Endometrial microvascular endothelial cells (primary cell): Measurements from ENCODE around the gene FNIP2. TPM values are rescaled to one million over a fixed set of nuclear protein-coding genes. Genes with fewer than 3 reads are reported as not detected.
"Not testable (repeated sequence)": the region's sequence is repeated elsewhere in the genome, so short reads cannot be mapped to it uniquely, and the experiment has no call there.

Experiments used
- in situ Hi-C: cut with HindIII; loops from 2 replicates; pipeline ENCODE4 v1.10.0; 2017; ENCODE audit warnings: low sequenced_read_pairs, low pct_unique_long_range_greater_than_20kb; ENCODE audit errors: inconsistent ontology term
- total RNA-seq: library from RNA; depleted of rRNA; stranded (reverse); fragments of >200 nt; gene quantifications from one replicate; pipeline ENCODE4 v1.2.3, GENCODE V29; 2015; ENCODE audit errors: inconsistent ontology term

Gene FNIP2
- total RNA-seq, 1 donor from 2014 or later = 11.7 TPM

DNA sequence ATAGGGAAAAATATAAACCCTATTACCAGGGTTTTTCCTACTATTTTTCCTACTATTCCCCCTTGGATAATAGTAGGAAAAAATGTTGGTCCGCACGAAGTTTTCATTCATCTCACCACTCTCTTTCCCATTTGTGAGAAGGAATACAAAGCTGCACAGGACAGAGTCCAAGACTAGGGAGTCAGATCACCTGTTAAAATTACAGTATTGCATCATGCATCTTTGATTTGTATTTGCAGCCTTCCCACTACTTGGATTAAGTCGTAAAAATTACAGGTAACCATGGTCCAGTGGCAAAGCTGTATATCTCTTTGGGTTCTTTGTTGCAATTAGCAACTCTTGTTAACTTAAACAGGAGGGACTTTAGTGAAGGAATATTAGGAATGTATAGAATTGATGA lies 121.5 kb downstream of the FNIP2 start:
- in situ Hi-C loops = no loop called here

DNA sequence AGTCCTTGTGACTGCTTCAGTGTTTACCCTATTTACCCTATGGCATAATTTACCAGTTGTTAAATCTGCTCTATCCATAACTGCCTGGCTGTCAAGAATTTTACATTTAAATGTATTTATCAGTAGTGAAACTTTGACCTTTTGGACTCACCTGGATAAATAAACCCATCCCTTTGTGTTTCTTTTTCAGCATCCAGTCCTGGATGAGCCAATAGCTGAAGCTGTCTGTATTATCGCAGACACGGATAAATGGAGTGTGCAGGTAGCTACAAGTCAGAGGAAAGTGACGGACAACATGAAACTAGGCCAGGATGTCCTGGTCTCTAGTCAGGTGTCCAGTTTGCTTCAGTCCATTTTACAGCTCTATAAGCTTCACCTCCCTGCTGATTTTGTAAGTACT lies 122.4 kb downstream of the FNIP2 start:
- in situ Hi-C loops = no loop called here

DNA sequence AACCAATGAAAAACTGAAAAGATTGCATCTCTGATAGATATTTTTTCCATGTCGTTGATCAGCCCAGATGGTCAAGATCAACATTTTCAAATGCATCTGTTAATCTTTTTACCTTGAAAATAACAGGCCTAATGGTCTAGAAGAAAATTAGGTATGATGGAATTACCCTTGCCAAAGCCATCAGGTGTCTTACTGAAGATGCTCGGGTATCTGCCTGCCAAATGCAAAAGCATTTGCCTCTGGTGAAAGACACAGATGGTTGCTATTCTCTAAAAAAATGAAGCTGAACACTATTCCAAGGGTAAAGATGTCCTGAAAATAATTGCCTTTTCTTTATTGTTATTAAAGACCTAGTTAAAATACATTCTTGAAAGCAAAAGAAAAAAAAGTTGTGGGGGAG lies 126.0 kb downstream of the FNIP2 start:
- in situ Hi-C loops = no loop called here

DNA sequence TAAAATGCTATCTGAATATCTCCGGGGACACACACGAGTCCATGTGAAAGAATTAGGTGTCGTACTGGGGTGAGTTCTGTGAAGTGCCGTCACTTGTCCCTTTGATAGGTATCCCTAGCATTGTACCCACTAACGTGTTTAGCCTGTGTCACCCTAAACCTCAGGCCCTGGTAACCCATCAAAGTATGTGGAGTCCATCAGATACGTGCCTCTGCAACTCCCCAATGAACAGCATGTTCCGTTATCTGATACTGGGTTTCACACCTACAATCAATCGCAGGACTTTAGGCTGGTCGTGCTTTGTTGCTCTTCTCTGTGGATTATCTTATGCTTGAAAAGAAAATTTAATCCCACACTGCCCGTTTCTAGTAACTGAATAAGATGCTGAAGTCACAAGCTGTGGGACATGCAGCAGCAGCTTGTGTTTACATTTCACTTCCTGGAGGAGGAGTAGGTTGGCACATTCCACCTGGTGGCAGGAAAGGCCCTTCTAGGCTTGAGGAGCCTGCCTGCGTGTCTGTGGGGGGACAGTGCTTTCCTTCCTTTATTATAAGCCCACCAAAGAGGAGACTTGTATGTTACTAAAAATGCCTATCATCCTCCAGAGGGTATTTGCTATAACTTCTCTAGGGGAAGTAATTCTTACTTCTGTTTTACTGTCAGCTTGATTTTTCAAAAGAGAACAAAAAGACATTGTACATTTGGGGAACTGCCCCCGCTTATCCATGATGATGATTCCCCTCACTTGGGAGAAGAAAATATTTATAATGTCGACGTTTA lies 127.2 kb downstream of the FNIP2 start:
- in situ Hi-C loops = no loop called here

DNA sequence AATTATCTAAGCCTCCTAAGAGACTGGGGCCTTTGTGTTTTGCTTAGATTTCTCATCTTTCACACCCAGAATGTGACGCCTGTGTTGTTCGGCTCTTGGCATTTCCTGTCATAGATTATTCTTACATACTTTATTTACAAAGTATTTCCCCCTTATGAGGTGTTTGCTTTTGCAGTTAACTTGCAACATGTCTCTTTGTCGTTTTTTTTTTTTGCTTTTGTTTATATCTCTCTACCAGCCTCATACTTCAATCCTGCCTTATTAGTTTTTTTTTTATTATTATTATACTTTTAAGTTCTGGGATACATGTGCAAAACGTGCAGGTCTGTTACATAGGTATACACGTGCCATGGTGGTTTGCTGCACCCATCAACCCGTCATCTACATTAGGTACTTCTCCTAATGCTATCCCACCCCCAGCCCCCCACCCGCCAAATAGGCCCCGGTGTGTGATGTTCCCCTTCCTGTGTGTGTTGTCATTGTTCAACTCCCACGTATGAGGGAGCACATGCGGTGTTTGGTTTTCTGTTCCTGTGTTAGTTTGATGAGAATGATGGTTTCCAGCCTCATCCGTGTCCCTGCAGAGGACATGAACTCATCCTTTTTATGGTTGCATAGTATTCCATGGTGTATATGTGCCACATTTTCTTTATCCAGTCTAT lies 127.9 kb downstream of the FNIP2 start:
- in situ Hi-C loops = not testable (repeated sequence)

DNA sequence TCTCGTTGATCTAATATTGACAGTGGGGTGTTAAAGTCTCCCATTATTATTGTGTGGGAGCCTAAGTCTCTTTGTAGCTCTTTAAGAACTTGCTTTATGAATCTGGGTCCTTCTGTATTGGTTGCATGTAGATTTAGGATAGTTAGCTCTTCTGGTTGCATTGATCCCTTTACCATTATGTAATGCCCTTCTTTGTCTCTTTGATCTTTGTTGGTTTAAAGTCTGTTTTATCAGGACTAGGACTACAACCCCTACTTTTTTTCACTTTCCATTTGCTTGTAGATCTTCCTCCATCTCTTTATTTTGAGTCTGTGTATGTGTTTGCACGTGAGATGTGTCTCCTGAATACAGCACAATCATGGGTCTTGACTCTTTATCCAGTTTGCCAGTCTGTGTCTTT lies 131.6 kb downstream of the FNIP2 start:
- in situ Hi-C loops = not testable (repeated sequence)

DNA sequence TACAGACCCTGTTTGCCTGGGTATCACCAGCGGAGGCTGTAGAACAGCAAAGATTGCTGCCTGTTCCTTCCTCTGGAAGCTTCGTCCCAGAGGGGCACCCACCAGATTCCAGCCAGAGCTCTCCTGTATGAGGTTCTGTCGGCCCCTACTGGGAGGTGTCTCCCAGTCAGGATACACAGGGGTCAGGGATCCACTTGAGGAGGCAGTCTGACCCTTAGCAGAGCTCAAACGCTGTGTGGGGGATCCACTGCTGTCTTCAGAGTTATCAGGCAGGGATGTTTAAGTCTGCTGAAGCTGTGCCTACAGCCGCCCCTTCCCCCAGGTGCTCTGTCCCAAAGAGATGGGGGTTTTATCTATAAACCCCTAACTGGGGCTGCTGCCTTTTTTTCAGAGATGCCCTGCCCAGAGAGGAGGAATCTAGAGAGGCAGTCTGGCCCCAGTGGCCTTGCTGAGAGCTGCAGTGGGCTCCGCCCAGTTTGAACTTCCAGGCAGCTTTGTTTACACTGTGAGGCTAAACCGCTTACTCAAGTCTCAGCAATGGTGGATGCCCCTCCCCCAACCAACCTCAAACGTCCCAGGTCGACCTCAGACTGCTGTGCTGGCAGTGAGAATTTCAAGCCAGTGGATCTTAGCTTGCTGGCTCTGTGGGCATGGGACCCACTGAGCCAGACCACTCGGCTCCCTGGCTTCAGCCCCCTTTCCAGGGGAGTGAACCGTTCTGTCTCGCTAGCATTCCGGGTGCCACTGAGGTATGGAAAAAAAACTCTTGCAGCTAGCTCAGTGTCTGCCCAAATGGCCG lies 133.7 kb downstream of the FNIP2 start:
- in situ Hi-C loops = not testable (repeated sequence)

DNA sequence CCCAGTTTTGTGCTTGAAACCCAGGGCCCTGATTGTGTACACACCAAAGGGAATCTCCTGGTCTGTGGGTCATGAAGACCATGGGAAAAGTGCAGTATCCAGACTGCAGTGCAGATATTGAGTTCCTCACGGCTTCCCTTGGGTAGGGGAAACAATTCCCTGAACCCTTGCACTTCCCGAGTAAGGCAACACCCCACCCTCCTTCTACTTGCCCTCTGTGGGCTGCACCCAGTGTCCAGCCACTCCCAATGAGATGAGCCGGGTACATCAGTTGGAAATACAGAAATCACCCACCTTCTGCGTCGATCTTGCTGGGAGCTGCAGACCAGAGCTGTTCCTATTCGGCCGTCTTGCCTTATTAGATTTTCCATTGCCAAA lies 134.2 kb downstream of the FNIP2 start:
- in situ Hi-C loops = no loop called here

DNA sequence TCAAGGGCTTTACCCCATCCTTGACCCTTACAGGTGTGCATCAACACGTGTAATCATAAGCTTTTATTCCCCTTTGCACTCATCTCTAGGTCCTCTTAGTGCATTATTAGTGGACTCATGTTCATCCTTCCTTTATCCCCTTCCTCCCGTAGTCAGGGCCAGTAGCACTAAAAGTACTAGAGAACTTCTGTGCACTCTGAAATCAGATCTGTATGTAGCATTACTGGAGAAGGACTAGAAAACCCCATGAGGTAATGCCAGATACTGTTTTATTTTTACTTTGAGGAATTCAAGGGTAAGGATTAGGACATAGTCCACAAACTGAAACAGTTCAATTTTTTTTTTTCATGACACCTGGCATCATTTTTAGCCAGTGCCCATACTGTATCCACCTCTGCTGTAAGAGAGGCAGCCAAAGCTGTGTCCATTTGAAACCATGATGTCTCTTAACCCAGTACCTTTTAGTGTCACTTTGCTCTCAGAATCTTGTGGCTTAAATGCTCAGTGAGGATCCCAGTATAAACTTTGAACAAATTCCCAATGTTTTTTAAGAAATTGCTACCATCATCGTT lies 134.7 kb downstream of the FNIP2 start:
- in situ Hi-C loops = no loop called here

DNA sequence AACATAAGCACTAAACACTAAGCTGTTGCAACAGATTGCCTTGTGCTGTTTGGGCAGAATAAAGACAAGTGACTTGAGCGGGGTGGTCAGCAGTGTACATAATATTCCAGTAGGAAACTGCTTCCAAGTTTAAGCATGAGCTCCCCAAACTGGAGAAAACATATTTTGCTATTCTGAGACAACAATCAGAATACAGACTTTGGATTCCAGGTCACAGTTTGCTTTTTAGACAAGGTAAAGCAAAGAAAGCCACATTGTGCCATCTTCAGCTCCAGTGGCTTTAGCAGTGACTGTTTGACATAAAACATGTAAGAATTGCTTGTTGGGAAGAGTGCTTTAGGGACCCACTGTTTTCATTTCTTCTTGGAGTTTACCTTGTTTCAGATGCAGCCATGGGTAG lies 136.0 kb downstream of the FNIP2 start:
- in situ Hi-C loops = no loop called here

DNA sequence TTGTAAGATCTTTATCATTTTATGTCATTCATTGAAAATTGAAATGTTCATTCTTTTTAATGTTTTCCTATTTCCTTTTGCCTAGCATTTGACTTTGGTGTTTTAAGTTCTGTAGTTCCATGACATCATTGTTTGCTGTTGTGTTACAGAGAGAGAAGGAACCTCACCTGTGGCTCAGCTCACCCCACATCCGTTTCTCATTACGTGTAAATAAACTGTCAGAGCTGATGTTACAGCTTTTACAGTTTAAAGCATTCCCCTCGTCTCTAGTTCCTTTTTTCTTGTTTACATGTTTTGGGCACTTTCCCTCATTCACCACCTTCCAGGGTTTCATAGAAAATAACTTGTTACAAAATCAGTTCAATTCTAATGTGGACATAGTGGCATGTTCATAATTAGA lies 137.2 kb downstream of the FNIP2 start:
- in situ Hi-C loops = no loop called here

DNA sequence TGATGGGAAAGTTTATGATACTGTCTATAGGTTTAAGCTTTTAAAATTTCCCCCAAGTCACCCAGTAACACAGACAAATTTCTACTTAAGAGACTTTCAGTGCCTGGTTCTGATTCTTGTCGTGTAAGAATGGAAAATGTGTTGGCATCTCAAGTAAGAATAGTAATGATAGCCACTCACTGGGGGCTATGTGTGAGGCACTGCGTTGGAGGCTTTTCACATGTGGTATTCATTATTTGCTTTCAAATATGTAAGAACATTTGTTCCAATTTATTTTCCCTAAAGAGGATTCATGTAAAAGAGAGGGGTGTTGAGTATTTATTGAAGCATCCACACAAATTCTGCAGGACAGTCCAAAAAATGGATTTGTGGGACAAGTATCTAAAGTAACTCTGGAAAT lies 143.6 kb downstream of the FNIP2 start:
- in situ Hi-C loops = no loop called here

DNA sequence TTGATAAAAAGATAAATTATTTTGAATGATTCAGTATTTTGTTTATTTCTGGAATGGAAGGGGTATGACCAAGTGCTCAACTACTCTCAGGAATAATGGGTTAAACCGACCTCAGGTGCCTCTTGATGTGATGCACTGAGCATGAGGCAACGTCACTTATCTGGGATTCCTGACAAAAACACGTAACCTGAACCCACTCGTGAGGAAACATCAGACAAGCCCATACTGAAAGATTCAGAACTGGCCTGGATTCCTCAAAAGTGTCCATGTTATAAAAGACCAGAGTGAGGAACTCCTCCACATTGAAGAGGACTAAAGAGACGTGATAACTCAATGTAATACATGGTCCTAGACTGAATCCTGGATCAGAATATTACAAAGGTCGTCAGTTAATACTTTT lies 144.0 kb downstream of the FNIP2 start:
- in situ Hi-C loops = no loop called here

DNA sequence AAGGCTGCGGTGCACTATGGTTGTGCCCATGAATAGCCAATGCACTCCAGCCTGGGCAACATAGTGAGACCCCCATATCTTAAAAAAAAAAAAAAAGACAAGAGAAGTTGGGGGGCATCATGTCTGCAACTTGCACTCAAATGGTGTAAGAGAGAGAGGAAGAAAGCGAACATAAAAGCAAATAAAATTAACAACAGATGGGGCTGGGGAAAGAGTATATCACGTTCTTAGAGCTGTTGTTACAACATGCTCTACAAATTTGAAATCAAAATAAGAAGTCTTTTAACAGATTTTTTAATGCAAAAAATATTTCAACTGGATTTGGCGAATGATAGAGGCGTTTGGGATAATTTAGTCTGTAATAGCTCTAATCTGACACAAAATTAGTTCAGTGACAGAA lies 144.9 kb downstream of the FNIP2 start:
- in situ Hi-C loops = no loop called here

DNA sequence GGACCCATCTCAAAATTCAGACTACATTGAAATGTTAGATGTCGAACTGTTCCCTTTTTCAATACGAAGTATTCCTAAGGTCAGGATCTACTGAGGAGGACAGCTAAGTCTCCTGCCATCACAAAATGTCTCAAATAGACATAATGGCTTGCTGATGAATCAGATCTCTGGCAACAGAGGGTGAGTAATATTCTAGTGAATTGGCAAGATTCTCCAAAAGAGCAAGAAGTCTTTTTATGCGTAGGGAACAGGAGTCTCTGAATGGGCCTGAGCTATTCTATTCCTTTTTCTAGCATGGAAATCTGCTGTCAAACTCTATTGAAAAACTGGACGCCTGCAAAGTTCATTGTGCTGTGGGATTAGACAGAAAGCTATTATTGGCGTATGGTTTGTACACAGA lies 145.4 kb downstream of the FNIP2 start:
- in situ Hi-C loops = no loop called here

DNA sequence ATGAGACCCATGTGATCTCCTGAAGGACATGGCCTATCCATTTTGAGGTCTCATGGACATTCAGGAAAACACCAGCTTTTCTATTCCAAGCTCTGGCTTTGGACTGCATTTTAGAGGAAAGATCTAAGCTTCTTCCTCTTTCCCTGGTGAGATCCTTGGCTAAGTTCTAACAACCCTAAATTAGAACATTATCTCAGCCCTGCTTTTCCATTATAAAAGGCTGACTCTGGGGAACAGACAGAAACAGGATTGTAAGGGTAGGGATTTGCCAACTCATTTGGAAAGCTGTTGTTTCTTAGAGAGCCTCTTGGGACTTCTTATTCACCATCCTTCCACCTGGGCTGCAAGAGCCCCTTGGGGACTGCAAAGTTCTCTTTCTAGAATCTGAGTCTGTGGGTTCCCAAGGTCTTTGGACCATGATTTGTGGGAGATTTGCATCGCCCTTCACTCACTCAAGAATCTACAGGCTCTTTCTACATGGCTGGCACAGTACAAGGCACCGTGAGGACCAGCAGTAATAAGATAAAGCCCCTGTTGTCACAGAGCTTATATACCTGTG lies 146.9 kb downstream of the FNIP2 start:
- in situ Hi-C loops = no loop called here

DNA sequence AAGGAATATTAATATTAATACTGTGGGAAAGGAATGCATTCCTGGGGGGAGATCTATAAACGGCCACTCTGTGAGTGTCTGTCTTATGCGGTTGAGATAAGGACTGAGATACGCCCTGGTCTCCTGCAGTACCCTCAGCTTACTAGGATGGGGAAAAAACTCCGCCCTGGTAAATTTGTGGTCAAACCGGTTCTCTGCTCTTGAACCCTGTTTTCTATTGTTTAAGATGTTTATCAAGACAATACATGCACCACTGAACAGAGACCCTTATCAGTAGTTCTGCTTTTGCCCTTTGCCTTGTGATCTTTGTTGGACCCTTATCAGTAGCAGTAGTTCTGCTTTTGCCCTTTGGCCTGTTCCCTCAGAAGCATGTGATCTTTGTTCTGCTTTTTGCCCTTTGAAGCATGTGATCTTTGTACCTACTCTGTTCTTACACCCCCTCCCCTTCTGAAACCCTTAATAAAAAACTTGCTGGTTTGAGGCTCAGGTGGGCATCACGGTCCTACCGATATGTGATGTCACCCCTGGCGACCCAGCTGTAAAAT lies 151.7 kb downstream of the FNIP2 start:
- in situ Hi-C loops = not testable (repeated sequence)

DNA sequence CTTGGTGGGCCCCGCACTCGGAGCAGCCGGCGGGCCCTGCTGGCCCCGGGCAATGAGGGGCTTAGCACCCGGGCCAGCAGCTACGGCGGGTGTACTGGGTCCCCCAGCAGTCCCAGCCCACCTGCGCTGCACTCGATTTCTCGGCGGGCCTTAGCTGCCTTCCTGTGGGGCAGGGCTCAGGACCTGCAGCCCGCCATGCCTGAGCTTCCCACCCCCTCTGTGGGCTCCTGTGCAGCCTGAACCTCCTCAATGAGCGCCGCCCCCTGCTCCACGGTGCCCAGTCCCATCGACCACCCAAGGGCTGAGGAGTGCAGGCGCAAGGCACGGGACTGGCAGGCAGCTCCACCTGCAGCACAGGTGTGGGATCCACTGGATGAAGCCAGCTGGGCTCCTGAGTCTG lies 158.9 kb downstream of the FNIP2 start:
- in situ Hi-C loops = not testable (repeated sequence)
